Stimulated activated naive CD8-positive, alpha-beta T cell treated with anti-CD3 and anti-CD28 coated beads, Interleukin-15, Interleukin-2, amounts not matched to agents 100 U/mL and 50 U/mL, for 24 hours (primary cell): Measurements from ENCODE around the gene USP21.

ENCODE experiments used
- ATAC-seq: fragments of 150-1000 bp; cut with Tn5 transposase; one replicate; pipeline ENCODE4 v1.10.0; 2021
- DNase-seq: peaks from one replicate; pipeline ENCODE4 v3.0.0; 2021

Gene USP21

GRCh38 chr1:161193561-161194235 lies 34.4 kb downstream of the USP21 start:
- DNase-seq, result no peak

GRCh38 chr1:161195171-161195570 lies 35.9 kb downstream of the USP21 start:
- DNase-seq, result no peak
- no peak for ATAC-seq

More at GRCh38 chr1:161193561-161194235, 34.4 kb downstream of the USP21 start:
- ATAC-seq, result no peak

GRCh38 chr1:161196111-161196510 lies 36.8 kb downstream of the USP21 start:
- DNase-seq (no peak), ATAC-seq (no peak)

- ATAC-seq (no peak), DNase-seq (no peak)
These were observed 37.5 kb downstream of the USP21 start for GRCh38 chr1:161196521-161197451.

- DNase-seq, result no peak
These were observed 38.4 kb downstream of the USP21 start for GRCh38 chr1:161197560-161198193.

GRCh38 chr1:161198194-161198896 lies 39.0 kb downstream of the USP21 start:
- no peak for ATAC-seq
- no peak for DNase-seq

More at GRCh38 chr1:161197560-161198193, 38.4 kb downstream of the USP21 start:
- ATAC-seq, result no peak

GRCh38 chr1:161198897-161199431 lies 39.7 kb downstream of the USP21 start, which contains the start of gene ADAMTS4:
Gene ADAMTS4 (minus strand): TSS chr1:161199054. CDS start chr1:161198627, 427 bp downstream.
- DNase-seq (no peak), ATAC-seq (no peak)

GRCh38 chr1:161199506-161200139 lies 40.3 kb downstream of the USP21 start:
- ATAC-seq, result no peak
- no peak for DNase-seq

GRCh38 chr1:161200421-161200991 lies 41.2 kb downstream of the USP21 start:
- ATAC-seq (no peak), DNase-seq (no peak)

GRCh38 chr1:161200992-161201835 lies 41.9 kb downstream of the USP21 start:
- ATAC-seq (no peak), DNase-seq (no peak)

GRCh38 chr1:161201836-161202712 lies 42.8 kb downstream of the USP21 start, which contains the start of gene NDUFS2:
Gene NDUFS2 (plus strand): TSS chr1:161202367. CDS start chr1:161202386, 19 bp downstream.
- ATAC-seq, result peak; percentile 98
- peak; percentile 93 for DNase-seq

GRCh38 chr1:161206411-161207140 lies 47.3 kb downstream of the USP21 start:
- DNase-seq (no peak), ATAC-seq (no peak)

- ATAC-seq (no peak), DNase-seq (no peak)
These were observed 47.9 kb downstream of the USP21 start for GRCh38 chr1:161207173-161207572.

GRCh38 chr1:161209790-161210409 lies 50.6 kb downstream of the USP21 start:
- ATAC-seq (peak; percentile 90), DNase-seq (peak; percentile 81)

GRCh38 chr1:161214369-161214768 lies 55.1 kb downstream of the USP21 start:
- DNase-seq (no peak), ATAC-seq (no peak)

- DNase-seq (no peak), ATAC-seq (no peak)
These were observed 55.8 kb downstream of the USP21 start, which contains the start of gene FCER1G for GRCh38 chr1:161215076-161215475. Gene FCER1G (plus strand): TSS chr1:161215295. CDS start chr1:161215322, 27 bp downstream.
